Measurements from ENCODE around the gene CIITA. TPM values are rescaled to one million over a fixed set of nuclear protein-coding genes. Genes with fewer than 3 reads are reported as not detected.
"Not testable (repeated sequence)": the region's sequence is repeated elsewhere in the genome, so short reads cannot be mapped to it uniquely, and the experiment has no call there.

CIITA gene
- total RNA-seq, 1 experiment from 2014 or later, result 0.04 TPM

GRCh38 chr16:10906914-10907756 is 30.1 kb downstream of the CIITA start:
- Histone ChIP-seq H3K4me1 (no peaks in the 10 kb centered on the region), H3K36me3 (no peaks in the 10 kb centered on the region), H3K4me3 (no peak overlapping the region), H3K27ac (no peak overlapping the region), H3K27me3 (no peaks in the 10 kb centered on the region), H3K9me3 (replicated peaks) (peaks cover 7% of the 10 kb centered on the region; the same call in 1 of the 2 replicates)
- no peak for DNase-seq

GRCh38 chr16:10907757-10908045 is 30.7 kb downstream of the CIITA start:
- Histone ChIP-seq H3K27me3 (0 out of 2 replicates have a peak, but pooled peaks cover 1% of the 10 kb centered on the region), H3K27ac (no peak overlapping the region), H3K36me3 (no peaks in the 10 kb centered on the region), H3K4me1 (no peaks in the 10 kb centered on the region), H3K4me3 (no peak overlapping the region), H3K9me3 (replicated peaks) (peaks cover 7% of the 10 kb centered on the region; the same call in 1 of the 2 replicates)
- DNase-seq, result no peak

DNA sequence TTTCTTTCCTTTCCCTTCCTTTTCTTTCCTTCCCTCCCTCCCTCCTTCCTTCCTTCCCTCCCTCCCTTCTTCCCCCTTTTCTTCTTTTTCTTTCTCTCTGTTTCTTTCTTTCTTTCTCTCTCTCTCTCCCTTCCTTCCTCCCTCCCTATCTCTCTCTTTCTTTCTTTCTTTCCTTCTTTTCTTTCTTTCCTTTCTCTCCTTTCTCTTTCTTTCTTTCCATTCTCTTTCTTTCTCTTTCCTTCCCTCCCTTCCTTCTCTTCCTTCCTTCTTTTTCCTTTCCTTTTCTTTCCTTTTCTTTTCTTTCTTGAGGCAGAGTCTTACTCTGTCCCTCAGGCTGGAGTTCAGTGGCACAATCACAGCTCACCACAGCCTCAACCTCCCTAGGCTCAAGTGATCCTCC is 34.3 kb downstream of the CIITA start:
- no peak for DNase-seq
- no peak overlapping the region for H3K4me3 ChIP-seq
- H3K27ac ChIP-seq, result no peak overlapping the region
- H3K36me3 ChIP-seq, result no peaks in the 10 kb centered on the region
- H3K9me3 ChIP-seq (replicated peaks), result no peaks in the 10 kb centered on the region
- no peaks in the 10 kb centered on the region for H3K4me1 ChIP-seq
- H3K27me3 ChIP-seq, result peaks cover 3% of the 10 kb centered on the region; the same call in 1 of the 2 replicates

GRCh38 chr16:10916534-10916933 is 39.5 kb downstream of the CIITA start:
- Histone ChIP-seq H3K27ac (no peak overlapping the region), H3K36me3 (no peaks in the 10 kb centered on the region), H3K4me3 (no peak overlapping the region), H3K4me1 (no peaks in the 10 kb centered on the region), H3K9me3 (replicated peaks) (no peaks in the 10 kb centered on the region), H3K27me3 (peaks cover 10% of the 10 kb centered on the region)
- no peak for DNase-seq

GRCh38 chr16:10918294-10919002 is 41.4 kb downstream of the CIITA start:
- no peaks in the 10 kb centered on the region for H3K9me3 ChIP-seq (replicated peaks)
- no peak overlapping the region for H3K27ac ChIP-seq
- H3K4me3 ChIP-seq, result no peak overlapping the region
- H3K27me3 ChIP-seq, result peaks cover 8% of the 10 kb centered on the region
- no peaks in the 10 kb centered on the region for H3K4me1 ChIP-seq
- peak; percentile 78 to 90 for DNase-seq
- no peaks in the 10 kb centered on the region for H3K36me3 ChIP-seq

- no peaks in the 10 kb centered on the region for H3K9me3 ChIP-seq (replicated peaks)
- no peaks in the 10 kb centered on the region for H3K36me3 ChIP-seq
- no peak overlapping the region for H3K4me3 ChIP-seq
- H3K27ac ChIP-seq, result no peak overlapping the region
- no peak for DNase-seq
- peaks cover 8% of the 10 kb centered on the region for H3K27me3 ChIP-seq
- H3K4me1 ChIP-seq, result no peaks in the 10 kb centered on the region
These were observed 42.0 kb downstream of the CIITA start for GRCh38 chr16:10919003-10919351.

- Histone ChIP-seq H3K4me3 (no peak overlapping the region), H3K27ac (no peak overlapping the region), H3K27me3 (peaks cover 8% of the 10 kb centered on the region), H3K4me1 (no peaks in the 10 kb centered on the region), H3K9me3 (replicated peaks) (no peaks in the 10 kb centered on the region), H3K36me3 (no peaks in the 10 kb centered on the region)
- peak in 1 of 2 experiments; percentile 25 for DNase-seq
These were observed 43.9 kb downstream of the CIITA start for GRCh38 chr16:10920726-10921427.

- Histone ChIP-seq H3K4me3 (no peak overlapping the region), H3K36me3 (no peaks in the 10 kb centered on the region), H3K4me1 (no peaks in the 10 kb centered on the region), H3K9me3 (replicated peaks) (no peaks in the 10 kb centered on the region), H3K27ac (no peak overlapping the region), H3K27me3 (peaks cover 5% of the 10 kb centered on the region)
- DNase-seq, result no peak
These were observed 44.7 kb downstream of the CIITA start for GRCh38 chr16:10921536-10922327.

DNA sequence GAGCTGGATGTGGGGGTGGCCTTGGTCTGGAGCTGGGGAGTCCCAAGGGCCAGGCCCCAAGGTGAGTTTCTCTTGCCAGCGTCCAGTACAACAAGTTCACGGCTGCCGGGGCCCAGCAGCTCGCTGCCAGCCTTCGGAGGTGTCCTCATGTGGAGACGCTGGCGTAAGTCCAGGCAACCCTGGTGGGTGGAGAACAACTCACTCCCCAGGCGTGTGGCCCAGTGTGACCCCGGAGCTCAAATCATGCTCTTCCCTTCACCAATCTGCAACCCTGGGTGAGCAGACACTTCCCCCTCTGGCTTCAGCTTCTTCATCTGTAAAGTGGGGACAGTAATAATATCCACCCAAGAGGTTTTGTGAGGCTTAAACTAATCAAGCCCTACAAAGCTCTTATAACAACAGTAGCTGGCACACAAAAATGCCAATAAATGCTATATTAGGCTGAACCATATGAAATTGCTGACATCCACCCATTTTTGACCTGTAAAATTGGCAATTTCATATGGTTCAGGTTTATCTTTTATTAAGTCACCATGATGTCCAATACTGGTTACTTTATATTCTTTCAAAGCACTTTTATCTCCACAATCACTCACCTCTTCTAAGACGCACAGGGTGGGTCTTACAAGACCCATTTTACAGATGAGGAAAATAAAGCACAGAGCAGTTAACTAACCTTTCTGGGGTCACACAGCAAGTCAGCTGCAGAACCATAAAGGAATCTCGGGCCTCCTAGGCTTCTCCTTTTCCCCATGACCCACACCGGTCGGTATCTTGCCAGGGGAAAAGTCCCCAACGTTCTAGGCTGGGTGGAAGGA is 45.5 kb downstream of the CIITA start:
- peak in 1 of 2 experiments; percentile 22 for DNase-seq
- Histone ChIP-seq H3K27me3 (peaks cover 5% of the 10 kb centered on the region; the same call in 1 of the 2 replicates), H3K36me3 (no peaks in the 10 kb centered on the region), H3K27ac (no peak overlapping the region), H3K4me3 (no peak overlapping the region), H3K4me1 (no peaks in the 10 kb centered on the region), H3K9me3 (replicated peaks) (no peaks in the 10 kb centered on the region)

GRCh38 chr16:10923146-10923649 is 46.2 kb downstream of the CIITA start:
- no peak overlapping the region for H3K27ac ChIP-seq
- no peak for DNase-seq
- H3K27me3 ChIP-seq, result peaks cover 2% of the 10 kb centered on the region; the same call in 1 of the 2 replicates
- H3K36me3 ChIP-seq, result no peaks in the 10 kb centered on the region
- H3K9me3 ChIP-seq (replicated peaks), result no peaks in the 10 kb centered on the region
- no peak overlapping the region for H3K4me3 ChIP-seq
- H3K4me1 ChIP-seq, result no peaks in the 10 kb centered on the region

DNA sequence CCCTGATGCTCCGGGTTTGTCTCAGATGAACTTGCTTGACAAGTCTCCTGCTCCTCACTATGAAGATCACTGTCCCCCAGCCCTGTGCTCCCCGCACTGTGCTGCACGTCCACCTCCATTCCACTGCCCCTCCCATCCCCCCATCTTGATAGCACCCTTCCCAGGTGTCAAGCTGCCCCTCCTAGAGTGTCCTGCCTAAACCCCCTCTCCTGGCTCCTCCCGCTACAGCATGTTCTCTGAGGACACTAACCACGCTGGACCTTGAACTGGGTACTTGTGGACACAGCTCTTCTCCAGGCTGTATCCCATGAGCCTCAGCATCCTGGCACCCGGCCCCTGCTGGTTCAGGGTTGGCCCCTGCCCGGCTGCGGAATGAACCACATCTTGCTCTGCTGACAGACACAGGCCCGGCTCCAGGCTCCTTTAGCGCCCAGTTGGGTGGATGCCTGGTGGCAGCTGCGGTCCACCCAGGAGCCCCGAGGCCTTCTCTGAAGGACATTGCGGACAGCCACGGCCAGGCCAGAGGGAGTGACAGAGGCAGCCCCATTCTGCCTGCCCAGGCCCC is 46.7 kb downstream of the CIITA start:
- Histone ChIP-seq H3K9me3 (replicated peaks) (no peaks in the 10 kb centered on the region), H3K27me3 (no peaks in the 10 kb centered on the region), H3K27ac (no peak overlapping the region), H3K36me3 (no peaks in the 10 kb centered on the region), H3K4me3 (no peak overlapping the region), H3K4me1 (no peaks in the 10 kb centered on the region)
- DNase-seq, result peak; percentile 33 to 40

- not testable (repeated sequence) for H3K27ac ChIP-seq; DNase-seq; H3K36me3 ChIP-seq; H3K27me3 ChIP-seq; H3K9me3 ChIP-seq (replicated peaks); H3K4me1 ChIP-seq; H3K4me3 ChIP-seq
These were observed 48.3 kb downstream of the CIITA start for GRCh38 chr16:10925285-10925684.

- no peak overlapping the region for H3K27ac ChIP-seq
- no peak overlapping the region for H3K4me3 ChIP-seq
- no peaks in the 10 kb centered on the region for H3K36me3 ChIP-seq
- no peak for DNase-seq
- H3K27me3 ChIP-seq, result no peaks in the 10 kb centered on the region
- H3K4me1 ChIP-seq, result no peaks in the 10 kb centered on the region
- no peaks in the 10 kb centered on the region for H3K9me3 ChIP-seq (replicated peaks)
These were observed 49.1 kb downstream of the CIITA start for GRCh38 chr16:10926094-10926493.
